ENCODE results near the gene CPS1. TPM values are rescaled to one million over a fixed set of nuclear protein-coding genes. Genes with fewer than 3 reads are reported as not detected.

Gene CPS1
- 18.6 and 20.1 TPM in 2 replicates for total RNA-seq (2012; rRNA removed)
- 4.3 and 5.4 TPM in 2 replicates for polyA plus RNA-seq (2012; rRNA removed)
- polyA plus RNA-seq (2012; cell fraction: cytosol; rRNA removed) = 1.5 and 1.7 TPM in 2 replicates
- polyA plus RNA-seq (2012; cell fraction: nucleus; rRNA removed; ENCODE audit: low replicate concordance) = 1.9 and 14.6 TPM in 2 replicates
- Bru-seq, nascent RNA = percentile 32 among the genes with signal in this experiment
- BruChase-seq, experiment 1, labeled RNA remaining after a 6-hour chase = percentile 24 among the genes with signal in this experiment
- percentile 27 among the genes with signal in this experiment for BruChase-seq, experiment 2, labeled RNA remaining after a 2-hour chase
- long read RNA-seq, full-length matches to known transcripts = 1 of 2 reads
- long read RNA-seq, partial matches to known transcripts = 0 of 2 reads
- long read RNA-seq, other reads (novel, unspliced or antisense) = 1 of 2 reads

DNA sequence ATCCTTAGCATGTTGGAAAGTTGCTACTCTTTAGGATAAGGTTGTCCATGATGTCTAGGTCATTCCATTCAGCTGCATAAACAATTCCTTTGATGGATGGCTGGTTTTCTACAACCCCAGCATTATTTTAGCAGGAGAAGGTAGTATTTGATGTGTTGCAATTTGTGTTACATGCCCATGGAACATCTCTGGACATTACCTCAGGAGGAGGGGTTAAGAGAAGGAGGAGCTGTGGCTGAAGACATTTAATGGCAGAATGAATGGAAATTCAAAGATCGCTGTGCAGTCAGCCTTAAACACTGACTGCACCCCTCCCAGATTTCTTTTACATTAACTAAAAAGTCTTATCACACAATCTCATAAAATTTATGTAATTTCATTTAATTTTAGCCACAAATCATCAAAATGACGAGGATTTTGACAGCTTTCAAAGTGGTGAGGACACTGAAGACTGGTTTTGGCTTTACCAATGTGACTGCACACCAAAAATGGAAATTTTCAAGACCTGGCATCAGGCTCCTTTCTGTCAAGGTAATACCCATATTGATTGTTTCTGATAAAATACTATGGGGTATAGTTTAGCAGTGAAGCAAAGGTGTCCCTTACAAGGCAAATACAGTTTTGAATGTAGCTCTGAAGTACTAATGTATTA lies at the start of gene CPS1:
CPS1 (plus strand) TSS at position 271 of the 652 bp plus-strand sequence; CDS start at position 406, 135 bp downstream.
- Histone ChIP-seq H4K20me1 (ENCODE audit: insufficient read depth, low read length) (no peaks in the 10 kb centered on the region), H3K79me1 (ENCODE audit: low read depth in 1 of 2, low read length in 2 of 2) (no peaks in the 10 kb centered on the region), H3K18ac (ENCODE audit: low read depth, low read length) (no peak within 1 kb of the TSS), H2AK9ac (replicated peaks; ENCODE audit: low read depth, low read length, poor library complexity) (no peak within 1 kb of the TSS), H3K56ac (ENCODE audit: extremely low read depth, insufficient read depth, low read length) (no peak within 1 kb of the TSS), H3K36me3 (ENCODE audit: control insufficient read depth, insufficient read depth, low read length) (no peaks in the 10 kb centered on the region), H3K27ac (ENCODE audit: insufficient read depth, low read length) (no peak within 1 kb of the TSS), H2AFZ (replicated peaks; ENCODE audit: low read length, poor library complexity) (no peak within 1 kb of the TSS), H3K9ac (ENCODE audit: low read depth, low read length) (no peak within 1 kb of the TSS), H3K4me2 (ENCODE audit: low read depth, low read length) (no peak within 1 kb of the TSS), H2BK15ac (ENCODE audit: low read depth, low read length) (no peak within 1 kb of the TSS), H3K4me1 (ENCODE audit: control insufficient read depth, insufficient read depth, low read length) (no peaks in the 10 kb centered on the region), H2AK5ac (ENCODE audit: low read depth, low read length) (no peak within 1 kb of the TSS), H4K5ac (ENCODE audit: low read depth, low read length) (no peak within 1 kb of the TSS), H4K91ac (ENCODE audit: insufficient read depth, low read depth, low read length) (no peak within 1 kb of the TSS), H3K9me3 (ENCODE audit: control insufficient read depth, insufficient read depth, low read length) (no peaks in the 10 kb centered on the region), H4K8ac (ENCODE audit: low read depth in 2 of 2, low read length in 2 of 2) (no peak within 1 kb of the TSS), H3K27me3 (ENCODE audit: control insufficient read depth, insufficient read depth, low read length) (no peaks in the 10 kb centered on the region), H2BK20ac (ENCODE audit: low read depth, low read length) (no peak within 1 kb of the TSS), H3K4me3 (ENCODE audit: insufficient read depth, low read depth, low read length) (no peak within 1 kb of the TSS), H2BK120ac (ENCODE audit: low read depth, low read length) (no peak within 1 kb of the TSS), H3K4ac (ENCODE audit: low read depth, low read length) (no peak within 1 kb of the TSS), H3K23ac (ENCODE audit: low read depth, low read length) (no peak within 1 kb of the TSS), H3K9me1 (ENCODE audit: insufficient read depth, low read length) (no peaks in the 10 kb centered on the region), H3K14ac (replicated peaks; ENCODE audit: low read depth, low read length) (no peak within 1 kb of the TSS), H2BK5ac (ENCODE audit: low read depth, low read length, poor library complexity, severe bottlenecking) (no peak within 1 kb of the TSS)
- no peak for TF ChIP-seq FOS (IDR thresholded peaks at IDR 0.05; ENCODE audit: low read depth, low read length)
- no peak for TF ChIP-seq CEBPB (IDR thresholded peaks at IDR 0.05; ENCODE audit: low read depth, low read length)
- TF ChIP-seq, protein P1, sequence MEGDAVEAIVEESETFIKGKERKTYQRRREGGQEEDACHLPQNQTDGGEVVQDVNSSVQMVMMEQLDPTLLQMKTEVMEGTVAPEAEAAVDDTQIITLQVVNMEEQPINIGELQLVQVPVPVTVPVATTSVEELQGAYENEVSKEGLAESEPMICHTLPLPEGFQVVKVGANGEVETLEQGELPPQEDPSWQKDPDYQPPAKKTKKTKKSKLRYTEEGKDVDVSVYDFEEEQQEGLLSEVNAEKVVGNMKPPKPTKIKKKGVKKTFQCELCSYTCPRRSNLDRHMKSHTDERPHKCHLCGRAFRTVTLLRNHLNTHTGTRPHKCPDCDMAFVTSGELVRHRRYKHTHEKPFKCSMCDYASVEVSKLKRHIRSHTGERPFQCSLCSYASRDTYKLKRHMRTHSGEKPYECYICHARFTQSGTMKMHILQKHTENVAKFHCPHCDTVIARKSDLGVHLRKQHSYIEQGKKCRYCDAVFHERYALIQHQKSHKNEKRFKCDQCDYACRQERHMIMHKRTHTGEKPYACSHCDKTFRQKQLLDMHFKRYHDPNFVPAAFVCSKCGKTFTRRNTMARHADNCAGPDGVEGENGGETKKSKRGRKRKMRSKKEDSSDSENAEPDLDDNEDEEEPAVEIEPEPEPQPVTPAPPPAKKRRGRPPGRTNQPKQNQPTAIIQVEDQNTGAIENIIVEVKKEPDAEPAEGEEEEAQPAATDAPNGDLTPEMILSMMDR (conservative IDR thresholded peaks at IDR 0.05; ENCODE audit: low read depth, low read length) = no peak
- TF ChIP-seq, protein P2, sequence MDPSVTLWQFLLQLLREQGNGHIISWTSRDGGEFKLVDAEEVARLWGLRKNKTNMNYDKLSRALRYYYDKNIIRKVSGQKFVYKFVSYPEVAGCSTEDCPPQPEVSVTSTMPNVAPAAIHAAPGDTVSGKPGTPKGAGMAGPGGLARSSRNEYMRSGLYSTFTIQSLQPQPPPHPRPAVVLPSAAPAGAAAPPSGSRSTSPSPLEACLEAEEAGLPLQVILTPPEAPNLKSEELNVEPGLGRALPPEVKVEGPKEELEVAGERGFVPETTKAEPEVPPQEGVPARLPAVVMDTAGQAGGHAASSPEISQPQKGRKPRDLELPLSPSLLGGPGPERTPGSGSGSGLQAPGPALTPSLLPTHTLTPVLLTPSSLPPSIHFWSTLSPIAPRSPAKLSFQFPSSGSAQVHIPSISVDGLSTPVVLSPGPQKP (IDR thresholded peaks at IDR 0.05; ENCODE audit: borderline replicate concordance, low read depth, low read length) = no peak
- TF ChIP-seq RFX5 (IDR thresholded peaks at IDR 0.05; ENCODE audit: low read depth, low read length) = no peak
- TF ChIP-seq MAFK (IDR thresholded peaks at IDR 0.05; ENCODE audit: low read depth, low read length) = no peak
- no peak for TF ChIP-seq POLR2A (IDR thresholded peaks at IDR 0.05; ENCODE audit: low read depth, low read length)
- no peak for TF ChIP-seq SMC3 (IDR thresholded peaks at IDR 0.05; ENCODE audit: low read depth, low read length)
- no peak for TF ChIP-seq MXI1 (IDR thresholded peaks at IDR 0.05; ENCODE audit: borderline replicate concordance, low read depth, low read length)
- no peak for TF ChIP-seq BHLHE40 (IDR thresholded peaks at IDR 0.05; ENCODE audit: low read depth, low read length)
- TF ChIP-seq RAD21 (IDR thresholded peaks at IDR 0.05; ENCODE audit: low read length) = no peak
- TF ChIP-seq, protein P3, sequence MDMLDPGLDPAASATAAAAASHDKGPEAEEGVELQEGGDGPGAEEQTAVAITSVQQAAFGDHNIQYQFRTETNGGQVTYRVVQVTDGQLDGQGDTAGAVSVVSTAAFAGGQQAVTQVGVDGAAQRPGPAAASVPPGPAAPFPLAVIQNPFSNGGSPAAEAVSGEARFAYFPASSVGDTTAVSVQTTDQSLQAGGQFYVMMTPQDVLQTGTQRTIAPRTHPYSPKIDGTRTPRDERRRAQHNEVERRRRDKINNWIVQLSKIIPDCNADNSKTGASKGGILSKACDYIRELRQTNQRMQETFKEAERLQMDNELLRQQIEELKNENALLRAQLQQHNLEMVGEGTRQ (IDR thresholded peaks at IDR 0.05; ENCODE audit: low read depth, low read length) = no peak
- no peak for TF ChIP-seq MAZ (IDR thresholded peaks at IDR 0.05; ENCODE audit: borderline replicate concordance, low read depth, low read length)
- no CpG with 5 or more reads among the region's 2 CpGs for WGBS, 2 experiments (ENCODE audit: extremely low coverage in 2 of 2, insufficient read length in 1 of 2)
- intact Hi-C loops (cut with micrococcal nuclease) (no loop called here), dilution Hi-C loops (cut with HindIII; ENCODE audit: low sequenced_read_pairs, unreplicated experiment) (no loop called here), in situ Hi-C loops (cut with MboI; ENCODE audit: low sequenced_read_pairs) (no loop called here)
- ATAC-seq (ENCODE audit: low read depth) = no peak
- ChIA-PET POLR2A (ENCODE audit: unreplicated experiment) (no interaction called here), CTCF (no interaction called here)
- DNase-seq = no peak
- BruUV-seq (replicated peaks) = no TSS peak

Data from IMR-90 (cell line).